ENCODE measurements around the gene COG5.

DNA sequence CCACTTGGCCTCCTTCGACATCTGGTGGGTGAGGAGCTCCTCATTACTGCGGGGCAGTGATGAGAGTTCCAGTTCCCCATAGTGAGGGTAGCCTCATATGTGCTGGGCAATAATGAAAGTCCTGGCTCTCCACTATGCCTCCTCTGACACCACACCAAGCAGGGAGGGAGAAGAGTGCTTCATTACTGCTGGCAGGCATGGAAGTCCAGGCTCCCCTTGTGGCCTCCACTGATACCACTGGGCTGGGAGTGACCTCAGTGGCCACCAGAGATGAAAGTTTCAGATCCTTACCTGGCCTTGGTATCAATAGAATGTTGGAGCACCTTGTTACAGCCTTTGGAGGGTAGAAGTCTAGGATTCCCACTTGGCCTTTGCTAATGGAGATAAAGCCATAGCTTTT, 6.6 kb upstream of the COG5 start:
- TF ChIP-seq, protein P1, sequence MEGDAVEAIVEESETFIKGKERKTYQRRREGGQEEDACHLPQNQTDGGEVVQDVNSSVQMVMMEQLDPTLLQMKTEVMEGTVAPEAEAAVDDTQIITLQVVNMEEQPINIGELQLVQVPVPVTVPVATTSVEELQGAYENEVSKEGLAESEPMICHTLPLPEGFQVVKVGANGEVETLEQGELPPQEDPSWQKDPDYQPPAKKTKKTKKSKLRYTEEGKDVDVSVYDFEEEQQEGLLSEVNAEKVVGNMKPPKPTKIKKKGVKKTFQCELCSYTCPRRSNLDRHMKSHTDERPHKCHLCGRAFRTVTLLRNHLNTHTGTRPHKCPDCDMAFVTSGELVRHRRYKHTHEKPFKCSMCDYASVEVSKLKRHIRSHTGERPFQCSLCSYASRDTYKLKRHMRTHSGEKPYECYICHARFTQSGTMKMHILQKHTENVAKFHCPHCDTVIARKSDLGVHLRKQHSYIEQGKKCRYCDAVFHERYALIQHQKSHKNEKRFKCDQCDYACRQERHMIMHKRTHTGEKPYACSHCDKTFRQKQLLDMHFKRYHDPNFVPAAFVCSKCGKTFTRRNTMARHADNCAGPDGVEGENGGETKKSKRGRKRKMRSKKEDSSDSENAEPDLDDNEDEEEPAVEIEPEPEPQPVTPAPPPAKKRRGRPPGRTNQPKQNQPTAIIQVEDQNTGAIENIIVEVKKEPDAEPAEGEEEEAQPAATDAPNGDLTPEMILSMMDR (IDR thresholded peaks at IDR 0.05), result no peak
- no peak for TF ChIP-seq POLR2A (IDR thresholded peaks at IDR 0.05)

All from heart left ventricle (tissue), 13 donors.